H9 (cell line): Measurements from ENCODE around the gene MFSD11. TPM values are rescaled to one million over a fixed set of nuclear protein-coding genes. Genes with fewer than 3 reads are reported as not detected.

Experiments used
- DNase-seq: peaks from one replicate; pipeline ENCODE4 v3.0.0-alpha.2; 2017
- H2AFZ ChIP-seq: one replicate; pipeline ENCODE4 v1.6.1; 2013; ENCODE audit warnings: mild to moderate bottlenecking, low read length, control low read depth, moderate library complexity
- H2AK5ac ChIP-seq: 2 replicates; pipeline ENCODE4 v1.6.1; 2013; ENCODE audit warnings: low read length, control low read depth, mixed read lengths; ENCODE audit not compliant: insufficient read length
- H2BK120ac ChIP-seq: one replicate; pipeline ENCODE4 v1.6.1; 2013; ENCODE audit warnings: low read depth, mild to moderate bottlenecking, low read length, control low read depth, inconsistent platforms; ENCODE audit not compliant: poor library complexity, severe bottlenecking
- H2BK12ac ChIP-seq: 2 replicates; pipeline ENCODE4 v1.6.1; 2013; ENCODE audit warnings: low read length, control low read depth, mixed read lengths, low read depth; ENCODE audit not compliant: insufficient read length
- H2BK15ac ChIP-seq: 2 replicates; pipeline ENCODE4 v1.6.1; 2013; ENCODE audit warnings: low read depth, low read length, control low read depth
- H2BK20ac ChIP-seq: one replicate; pipeline ENCODE4 v1.6.1; 2013; ENCODE audit warnings: low read depth, mild to moderate bottlenecking, low read length, control low read depth, inconsistent platforms; ENCODE audit not compliant: poor library complexity, severe bottlenecking
- H2BK5ac ChIP-seq: 2 replicates; pipeline ENCODE4 v1.6.1; 2013; ENCODE audit warnings: low read length, control low read depth, mixed read lengths; ENCODE audit not compliant: insufficient read length
- H3K14ac ChIP-seq: 2 replicates; pipeline ENCODE4 v1.6.1; 2013; ENCODE audit warnings: low read length, control low read depth; ENCODE audit not compliant: insufficient read depth
- H3K18ac ChIP-seq: 2 replicates; pipeline ENCODE4 v1.6.1; 2013; ENCODE audit warnings: low read depth, mild to moderate bottlenecking, mixed read lengths, low read length, control low read depth; ENCODE audit not compliant: insufficient read length
- H3K23ac ChIP-seq: 2 replicates; pipeline ENCODE4 v1.6.1; 2013; ENCODE audit warnings: low read length, control low read depth, mixed read lengths, low read depth; ENCODE audit not compliant: insufficient read length
- H3K23me2 ChIP-seq: 2 replicates; pipeline ENCODE4 v1.6.1; 2013; ENCODE audit warnings: low read depth, mild to moderate bottlenecking, mixed read lengths, low read length, control low read depth; ENCODE audit not compliant: insufficient read length, poor library complexity, severe bottlenecking
- H3K27ac ChIP-seq: 2 replicates; pipeline ENCODE4 v1.5.1; 2013; ENCODE audit warnings: low read length, control low read depth, mixed read lengths, low read depth; ENCODE audit not compliant: insufficient read length
- H3K27me3 ChIP-seq: 2 replicates; pipeline ENCODE4 v1.6.1; 2013; ENCODE audit warnings: low read length, control low read depth, inconsistent platforms; ENCODE audit not compliant: insufficient read depth
- H3K4ac ChIP-seq: 2 replicates; pipeline ENCODE4 v1.6.1; 2013; ENCODE audit warnings: low read depth, mild to moderate bottlenecking, control low read depth, inconsistent platforms, low read length, moderate library complexity
- H3K4me1 ChIP-seq: 2 replicates; pipeline ENCODE4 v1.6.1; 2013; ENCODE audit warnings: low read length, control low read depth, inconsistent platforms; ENCODE audit not compliant: insufficient read depth
- H3K4me2 ChIP-seq: 2 replicates; pipeline ENCODE4 v1.6.1; 2013; ENCODE audit warnings: low read length, control low read depth, mixed read lengths; ENCODE audit not compliant: insufficient read length, insufficient read depth
- H3K56ac ChIP-seq: 2 replicates; pipeline ENCODE4 v1.6.1; 2013; ENCODE audit warnings: low read depth, mild to moderate bottlenecking, mixed read lengths, low read length, control low read depth; ENCODE audit not compliant: insufficient read length
- H3K79me1 ChIP-seq: 2 replicates; pipeline ENCODE4 v1.6.1; 2013; ENCODE audit warnings: low read depth, mild to moderate bottlenecking, moderate library complexity, low read length, control low read depth, inconsistent platforms; ENCODE audit not compliant: insufficient read depth, poor library complexity, severe bottlenecking
- H3K79me2 ChIP-seq: 2 replicates; pipeline ENCODE4 v1.6.1; 2013; ENCODE audit warnings: low read length, control low read depth, inconsistent platforms; ENCODE audit not compliant: insufficient read depth
- H3K9ac ChIP-seq: 2 replicates; pipeline ENCODE4 v1.6.1; 2013; ENCODE audit warnings: low read length, control low read depth, mixed read lengths; ENCODE audit not compliant: insufficient read length; ENCODE audit errors: extremely low read depth
- H3K9me3 ChIP-seq: one replicate; pipeline ENCODE4 v1.6.1; 2013; ENCODE audit warnings: low read depth, low read length, inconsistent platforms; ENCODE audit not compliant: control insufficient read depth
- H3T11ph ChIP-seq: one replicate; pipeline ENCODE4 v1.6.1; 2013; ENCODE audit warnings: mild to moderate bottlenecking, low read length, control low read depth, inconsistent platforms
- H4K20me1 ChIP-seq: one replicate; pipeline ENCODE4 v1.6.1; 2013; ENCODE audit not compliant: control insufficient read depth, insufficient read length, insufficient read depth
- H4K5ac ChIP-seq: 2 replicates; pipeline ENCODE4 v1.6.1; 2013; ENCODE audit warnings: low read depth, mild to moderate bottlenecking, mixed read lengths, low read length, control low read depth; ENCODE audit not compliant: insufficient read length
- H4K8ac ChIP-seq: replicated peaks from 2 replicates; pipeline ENCODE4 v1.6.1; 2013; ENCODE audit warnings: low read length, control low read depth, mixed read lengths, low read depth; ENCODE audit not compliant: insufficient read length
- H4K91ac ChIP-seq: 2 replicates; pipeline ENCODE4 v1.6.1; 2013; ENCODE audit warnings: low read depth, mild to moderate bottlenecking, moderate library complexity, mixed read lengths, low read length, control low read depth; ENCODE audit not compliant: insufficient read length
- H3K27ac Mint-ChIP-seq, 3 experiments: 2 replicates in 2 of 3; 3 replicates in 1 of 3; pipeline ENCODE4 v1.8.0; 2020 to 2021; ENCODE audit warnings: mixed read lengths in 3 of 3, mild to moderate bottlenecking in 1 of 3, moderate library complexity in 1 of 3
- H3K27me3 Mint-ChIP-seq: 2 replicates; pipeline ENCODE4 v1.8.0; 2021; ENCODE audit warnings: low read depth, mild to moderate bottlenecking, moderate library complexity, mixed read lengths
- H3K36me3 Mint-ChIP-seq, 3 experiments: 2 replicates in 2 of 3; 3 replicates in 1 of 3; pipeline ENCODE4 v1.8.0; 2020 to 2021; ENCODE audit warnings: low read depth in 3 of 3, mixed read lengths in 3 of 3; ENCODE audit not compliant: insufficient read depth in 1 of 3
- H3K4me1 Mint-ChIP-seq, 2 experiments: 2 replicates each; pipeline ENCODE4 v1.8.0; 2020; ENCODE audit warnings: mixed read lengths in 2 of 2
- H3K4me3 Mint-ChIP-seq, 2 experiments: 2 replicates in 1 of 2; 3 replicates in 1 of 2; pipeline ENCODE4 v1.8.0; 2020 to 2021; ENCODE audit warnings: mild to moderate bottlenecking in 2 of 2, mixed read lengths in 2 of 2, moderate library complexity in 1 of 2
- H3K9me3 Mint-ChIP-seq, 2 experiments: 2 replicates in 1 of 2; 3 replicates in 1 of 2; pipeline ENCODE4 v1.8.0; 2020; ENCODE audit warnings: mild to moderate bottlenecking in 2 of 2, mixed read lengths in 2 of 2, moderate library complexity in 1 of 2
- WGBS: extraction: QIAGEN DNeasy Blood & Tissue Kit; methylation state at CpG from one replicate; pipeline ENCODE4 v1.1.7; 2013; ENCODE audit warnings: missing lambda C conversion rate, low lambda C conversion rate, mixed read lengths; ENCODE audit not compliant: insufficient read length; ENCODE audit errors: extremely low coverage; 5-methylcytosine and 5-hydroxymethylcytosine counted together
- total RNA-seq: library from RNA; stranded (reverse); gene quantifications from 2 replicates; pipeline ENCODE4 v1.2.1, GENCODE V29; 2021
- TF ChIP-seq, protein P1 (sequence below): fragments of 200-600 bp; sonication (generic); conservative IDR thresholded peaks from 3 replicates; pipeline ENCODE4 v1.8.0; 2021; ENCODE audit warnings: antibody characterized with exemption, mild to moderate bottlenecking

The MFSD11 gene
- total RNA-seq, 1 experiment from 2014 or later = 19.9 TPM

DNA sequence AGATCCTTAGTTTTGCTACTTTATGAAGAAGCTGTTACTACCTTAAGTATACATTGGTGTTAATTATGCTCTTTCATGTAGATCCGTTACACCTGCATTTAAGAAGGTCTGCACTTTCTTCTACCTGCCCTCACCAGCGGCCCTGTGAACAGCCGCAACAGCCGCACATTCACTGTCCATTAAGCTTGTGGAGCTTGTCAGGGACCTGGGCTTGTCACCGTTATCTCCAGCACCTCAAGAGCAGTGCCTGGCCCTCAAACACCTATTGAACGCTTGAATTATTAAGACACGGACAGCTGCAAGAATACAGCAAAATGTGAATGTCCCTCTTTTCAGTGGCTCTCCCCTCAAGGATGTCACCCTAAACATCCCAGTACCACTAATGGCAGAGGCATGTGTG, 24.2 kb upstream of the MFSD11 start:
- WGBS = no CpG with 5 or more reads among the region's 7 CpGs
- no peak overlapping the region for H3K4me2 ChIP-seq
- H3K79me2 ChIP-seq = no peaks in the 10 kb centered on the region

More for the DNA sequence above, 24.2 kb upstream of the MFSD11 start:
- no peak overlapping the region for H3K27ac ChIP-seq
- no peak for DNase-seq
- Mint-ChIP-seq H3K27ac (no peak overlapping the region), H3K4me3 (no peak overlapping the region), H3K36me3 (peaks cover 7 to 34% (median 33%) of the 10 kb centered on the region in 3 experiments; a peak in 6 of 7 replicates), H3K9me3 (no peaks in the 10 kb centered on the region), H3K4me1 (peaks cover 20 to 23% of the 10 kb centered on the region in 2 experiments), H3K27me3 (peaks cover 13% of the 10 kb centered on the region)
- no peak overlapping the region for H3K23ac ChIP-seq
- no peak overlapping the region for H2BK120ac ChIP-seq
- no peaks in the 10 kb centered on the region for H3K9me3 ChIP-seq
- no peak overlapping the region for H3K18ac ChIP-seq
- no peaks in the 10 kb centered on the region for H3K4me1 ChIP-seq
- H3K14ac ChIP-seq = no peak overlapping the region
- H2BK20ac ChIP-seq = no peak overlapping the region
- H3K56ac ChIP-seq = no peak overlapping the region
- no peaks in the 10 kb centered on the region for H4K20me1 ChIP-seq
- no peak overlapping the region for H3T11ph ChIP-seq
- no peak overlapping the region for H2BK12ac ChIP-seq
- H2AK5ac ChIP-seq = no peak overlapping the region
- H2BK5ac ChIP-seq = no peak overlapping the region
- no peaks in the 10 kb centered on the region; the same call in 1 of the 2 replicates for H3K27me3 ChIP-seq
- H4K91ac ChIP-seq = no peak overlapping the region
- H3K23me2 ChIP-seq = peaks cover 4% of the 10 kb centered on the region
- TF ChIP-seq, protein P1, sequence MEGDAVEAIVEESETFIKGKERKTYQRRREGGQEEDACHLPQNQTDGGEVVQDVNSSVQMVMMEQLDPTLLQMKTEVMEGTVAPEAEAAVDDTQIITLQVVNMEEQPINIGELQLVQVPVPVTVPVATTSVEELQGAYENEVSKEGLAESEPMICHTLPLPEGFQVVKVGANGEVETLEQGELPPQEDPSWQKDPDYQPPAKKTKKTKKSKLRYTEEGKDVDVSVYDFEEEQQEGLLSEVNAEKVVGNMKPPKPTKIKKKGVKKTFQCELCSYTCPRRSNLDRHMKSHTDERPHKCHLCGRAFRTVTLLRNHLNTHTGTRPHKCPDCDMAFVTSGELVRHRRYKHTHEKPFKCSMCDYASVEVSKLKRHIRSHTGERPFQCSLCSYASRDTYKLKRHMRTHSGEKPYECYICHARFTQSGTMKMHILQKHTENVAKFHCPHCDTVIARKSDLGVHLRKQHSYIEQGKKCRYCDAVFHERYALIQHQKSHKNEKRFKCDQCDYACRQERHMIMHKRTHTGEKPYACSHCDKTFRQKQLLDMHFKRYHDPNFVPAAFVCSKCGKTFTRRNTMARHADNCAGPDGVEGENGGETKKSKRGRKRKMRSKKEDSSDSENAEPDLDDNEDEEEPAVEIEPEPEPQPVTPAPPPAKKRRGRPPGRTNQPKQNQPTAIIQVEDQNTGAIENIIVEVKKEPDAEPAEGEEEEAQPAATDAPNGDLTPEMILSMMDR = no peak
- H2BK15ac ChIP-seq = no peak overlapping the region
- H4K8ac ChIP-seq = no peak overlapping the region
- no peak overlapping the region for H2AFZ ChIP-seq
- H3K9ac ChIP-seq = no peak overlapping the region
- no peak overlapping the region for H4K5ac ChIP-seq
- H3K79me1 ChIP-seq = no peaks in the 10 kb centered on the region
- no peak overlapping the region for H3K4ac ChIP-seq
